Measurements from ENCODE around the gene SLC19A1.

SLC19A1 gene

GRCh38 chr21:45449658-45450422 lies 92.4 kb downstream of the SLC19A1 start:
- no peak overlapping the region for H3K27ac ChIP-seq
- DNase-seq (ENCODE audit: low read depth, low spot score), result no peak

- no peak for DNase-seq (ENCODE audit: low read depth, low spot score)
- no peak overlapping the region for H3K27ac ChIP-seq
Observed at GRCh38 chr21:45448810-45449657, 93.2 kb downstream of the SLC19A1 start.

GRCh38 chr21:45448283-45448809 lies 93.9 kb downstream of the SLC19A1 start:
- DNase-seq (ENCODE audit: low read depth, low spot score), result no peak

More at GRCh38 chr21:45448283-45448809, 93.9 kb downstream of the SLC19A1 start:
- H3K27ac ChIP-seq, result no peak overlapping the region

Data from epithelial cell of prostate (primary cell).